ENCODE measurements around the gene OTOA.
"Not testable (repeated sequence)": the region's sequence is repeated elsewhere in the genome, so short reads cannot be mapped to it uniquely, and the experiment has no call there.

The OTOA gene

DNA sequence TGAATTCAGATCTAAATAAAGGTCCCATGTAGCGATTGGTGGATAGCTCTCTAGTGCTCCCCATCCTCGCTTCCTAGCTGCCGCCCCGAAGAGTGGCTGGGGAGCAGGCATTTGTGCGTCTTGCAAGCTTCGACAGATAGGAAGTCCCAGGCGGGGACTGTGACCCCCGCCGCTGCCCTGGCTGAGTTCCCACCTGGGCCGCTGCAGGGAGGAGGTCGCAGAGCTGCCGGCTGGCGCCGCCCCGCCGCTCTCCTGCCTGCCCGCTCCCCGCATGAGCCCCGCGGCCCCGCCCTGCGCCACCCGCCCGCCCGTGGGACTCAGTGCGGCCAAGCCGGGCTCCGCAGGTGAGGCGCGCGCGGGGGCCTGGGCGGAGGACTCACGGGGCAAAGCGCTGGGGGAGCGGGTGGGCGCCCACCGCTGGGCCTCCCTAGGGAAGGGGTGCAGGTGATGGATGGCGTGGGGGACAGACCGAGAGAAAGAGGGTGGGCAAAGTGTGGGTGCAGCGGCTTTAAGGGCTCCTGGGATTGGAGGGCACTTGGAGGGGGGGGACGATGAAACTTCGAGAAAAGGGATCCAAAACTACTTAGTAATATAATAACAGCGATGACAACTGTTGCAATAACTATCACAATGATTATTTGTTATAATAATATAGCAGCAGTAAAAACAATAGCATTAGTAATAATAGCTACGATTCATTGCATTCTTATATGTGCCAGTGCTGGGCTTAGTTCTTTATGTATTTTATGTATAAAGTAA is at the start of gene OTOA:
Gene OTOA, plus strand, starts transcription at position 80 of the 759 bp plus-strand sequence. CDS start 14,547 bp downstream, outside the sequence.
- DNase-seq, result peak; percentile 30

DNA sequence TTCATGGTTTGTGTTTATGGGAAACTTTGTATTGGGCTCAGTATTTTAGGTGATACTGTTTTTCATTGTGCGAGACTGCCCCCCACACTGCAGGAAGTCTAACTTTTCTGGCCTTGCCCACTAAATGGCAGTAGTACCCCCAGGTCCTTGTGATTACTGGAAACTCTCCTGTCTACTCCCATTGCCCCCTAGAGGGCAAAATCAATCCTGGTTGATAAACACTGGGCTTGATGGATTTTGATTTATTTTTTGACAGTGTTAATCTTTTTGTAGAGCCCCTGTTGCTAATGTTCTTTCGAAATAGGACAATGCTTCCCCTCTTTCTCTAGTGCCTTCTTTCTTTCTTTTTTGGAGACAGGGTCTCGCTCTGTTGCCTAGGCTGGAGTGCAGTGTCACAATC is 48.9 kb upstream of the OTOA start:
- no peak for DNase-seq

DNA sequence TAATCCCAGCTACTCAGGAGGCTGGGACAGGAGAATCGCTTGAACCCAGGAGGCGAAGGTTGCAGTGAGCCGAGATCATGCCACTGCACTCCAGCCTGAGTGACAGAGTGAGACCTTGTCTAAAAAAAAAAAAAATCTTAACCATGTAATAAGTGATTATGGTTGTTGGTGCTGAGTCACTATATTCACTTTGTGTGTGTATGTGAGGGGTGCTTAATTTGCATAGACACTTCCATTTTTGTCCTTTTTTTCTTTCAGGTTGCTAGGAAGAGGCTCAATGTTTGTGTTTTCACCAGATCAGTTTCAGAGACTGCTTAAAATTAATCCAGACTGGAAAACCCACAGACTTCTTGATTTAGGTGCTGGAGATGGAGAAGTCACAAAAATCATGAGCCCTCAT is 46.2 kb upstream of the OTOA start:
- no peak for DNase-seq

DNA sequence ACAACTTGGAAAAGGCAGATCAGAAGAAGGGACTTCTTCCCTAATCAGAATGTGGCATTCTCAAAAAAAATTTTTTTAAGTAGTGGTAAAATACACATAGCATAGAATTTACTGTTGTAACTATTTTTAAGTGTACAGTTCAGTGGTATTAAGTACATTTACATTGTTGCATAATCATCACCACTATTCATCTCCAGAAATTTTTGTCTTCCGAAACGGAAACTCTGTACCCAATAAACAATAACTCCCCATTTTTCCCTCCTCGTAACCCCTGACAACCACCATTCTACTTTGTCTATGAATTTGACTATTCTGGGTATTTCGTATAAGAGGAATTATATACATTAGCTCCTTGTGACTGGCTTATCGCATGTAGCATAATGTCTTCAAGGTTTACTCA is 45.5 kb upstream of the OTOA start:
- DNase-seq, result no peak

DNA sequence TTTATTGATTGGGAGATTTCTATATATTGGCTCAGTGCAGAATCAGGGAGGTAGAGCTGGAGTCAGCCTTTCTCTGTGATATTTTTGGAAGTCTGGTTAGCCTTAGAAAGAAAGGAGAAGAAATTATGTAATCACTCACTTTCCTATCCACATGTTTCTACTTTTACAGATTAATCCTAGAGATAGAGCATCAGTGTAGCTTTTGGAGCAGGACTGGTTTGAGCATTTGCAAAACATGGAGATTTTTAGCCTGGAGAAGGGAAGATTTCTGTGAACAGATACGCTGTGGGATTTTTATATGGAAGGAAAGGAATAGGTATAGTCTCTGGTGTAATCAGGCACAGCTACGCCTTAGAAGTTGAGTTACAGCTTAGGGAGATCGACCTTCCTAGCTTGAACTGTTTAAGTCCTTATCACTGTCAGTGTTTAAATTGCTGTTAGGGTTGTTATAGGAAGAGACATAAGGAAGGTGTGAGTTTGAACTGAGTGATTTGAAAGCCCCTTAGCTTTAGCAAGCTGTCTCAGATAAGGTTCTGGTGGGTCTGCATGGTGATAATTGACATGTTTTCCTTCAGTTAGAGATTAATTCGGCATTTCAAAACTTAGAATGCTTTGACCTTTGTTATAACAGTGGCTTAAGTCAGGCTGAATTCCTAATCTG is 43.9 kb upstream of the OTOA start:
- DNase-seq, result no peak

DNA sequence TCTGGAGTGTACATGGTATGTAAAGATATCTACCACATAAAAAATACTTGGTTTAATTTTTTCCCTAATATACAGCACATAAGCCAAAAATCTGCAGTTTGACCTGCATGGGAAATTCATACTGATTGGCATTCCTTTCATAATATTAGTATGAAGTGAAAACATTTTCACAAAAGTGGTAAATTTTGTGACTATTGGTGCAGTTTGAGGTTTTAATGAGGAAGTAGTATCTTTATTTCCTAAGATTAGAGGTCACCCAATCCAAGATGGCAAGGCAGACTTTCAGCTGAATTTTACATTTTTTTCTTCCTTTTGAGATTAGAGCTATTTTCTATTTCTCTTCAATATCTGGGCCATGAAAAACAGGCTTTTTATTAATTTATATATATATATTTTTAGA is 43.2 kb upstream of the OTOA start:
- no peak for DNase-seq

DNA sequence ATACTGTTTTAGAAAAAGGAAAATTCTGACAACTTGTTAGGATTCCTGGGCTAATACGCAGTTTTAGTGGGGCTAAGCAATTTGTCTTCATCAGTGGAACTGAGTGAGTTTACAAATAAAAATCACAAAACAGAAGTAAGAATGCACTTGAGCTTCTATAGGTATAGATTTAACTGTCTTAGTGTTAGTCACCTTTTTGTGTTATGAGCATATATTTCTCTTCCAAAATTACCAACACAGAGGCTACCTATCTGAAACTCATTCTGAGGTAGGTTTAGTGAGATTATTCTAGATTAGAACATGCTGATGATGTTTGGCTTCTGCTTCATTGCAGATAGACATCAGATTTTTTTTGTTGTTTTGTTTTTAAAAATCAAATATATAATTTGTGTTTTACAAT is 41.2 kb upstream of the OTOA start:
- DNase-seq, result no peak

DNA sequence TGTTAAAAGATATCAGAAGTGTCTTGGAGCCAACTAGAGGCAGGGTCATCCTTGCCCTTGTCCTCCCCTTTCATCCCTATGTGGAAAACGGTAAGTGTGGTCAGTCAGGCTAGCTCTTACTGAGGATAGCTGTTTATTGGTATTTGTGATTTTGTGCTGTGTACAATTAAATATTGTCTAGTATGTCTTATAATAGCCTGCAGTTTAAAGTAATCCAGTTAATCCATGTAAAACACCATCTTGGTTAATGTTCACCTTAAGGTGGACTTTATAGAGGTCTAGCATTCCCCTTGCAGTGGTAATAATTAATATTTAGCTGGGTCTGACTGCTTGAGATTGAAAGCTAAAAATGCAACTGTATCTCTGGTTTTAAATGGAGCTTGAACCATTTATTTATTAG is 38.7 kb upstream of the OTOA start:
- no peak for DNase-seq

DNA sequence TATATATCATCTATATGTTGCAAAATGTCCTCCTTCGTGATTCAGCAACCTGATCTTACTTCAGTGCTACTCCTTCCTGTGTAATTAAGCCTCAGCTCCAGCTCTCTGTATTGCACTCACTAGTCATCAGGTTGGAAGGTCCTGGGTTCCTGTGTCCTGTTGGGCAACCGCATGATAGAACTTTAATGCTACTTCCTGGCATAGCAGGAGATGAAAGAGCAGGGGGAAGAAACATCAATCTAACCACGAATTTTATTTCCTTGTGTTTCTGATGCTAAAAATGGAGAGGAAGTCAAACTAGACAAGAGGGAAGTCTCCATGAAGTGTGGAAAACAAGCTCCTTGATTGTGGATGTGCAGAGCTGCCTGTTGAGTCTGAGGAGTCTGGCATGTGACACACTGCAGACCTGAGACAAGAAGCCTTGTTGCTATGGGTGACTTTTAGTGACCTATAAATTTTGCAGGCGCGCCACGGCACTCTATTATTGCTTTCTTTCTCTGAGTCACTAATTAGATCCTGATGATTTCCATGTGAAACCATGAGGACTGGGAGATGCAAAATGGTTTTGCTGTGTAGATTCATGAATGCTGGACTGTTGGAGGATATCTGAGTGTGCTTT is 37.0 kb upstream of the OTOA start:
- no peak for DNase-seq

DNA sequence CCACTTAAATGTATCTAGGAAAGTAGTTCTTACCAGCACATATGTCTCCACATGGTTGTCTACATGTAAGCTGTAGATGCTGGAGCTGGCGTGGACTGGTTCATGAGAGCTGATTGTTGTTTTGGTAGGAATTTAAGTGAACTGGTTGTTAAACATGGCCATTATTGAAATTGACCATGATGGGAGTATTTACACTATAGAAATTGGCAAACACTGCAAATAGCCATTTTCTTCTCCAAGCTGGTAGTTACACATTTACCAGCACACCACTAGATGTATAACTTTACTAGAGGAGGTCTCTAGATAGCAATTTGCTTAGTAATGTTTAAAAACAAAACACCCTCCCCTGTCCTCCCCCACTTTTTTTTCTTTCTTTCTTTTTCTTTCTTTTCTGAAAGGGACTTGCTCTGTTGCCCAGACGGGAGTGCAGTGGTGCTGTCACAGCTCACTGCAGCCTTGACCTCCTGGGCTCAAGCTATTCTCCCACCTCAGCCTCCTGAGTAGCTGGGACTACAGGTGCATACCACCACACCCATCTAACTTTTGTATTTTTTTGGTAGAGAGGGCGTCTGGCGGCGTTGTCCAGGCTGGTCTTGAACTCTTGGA is 35.5 kb upstream of the OTOA start:
- no peak for DNase-seq

DNA sequence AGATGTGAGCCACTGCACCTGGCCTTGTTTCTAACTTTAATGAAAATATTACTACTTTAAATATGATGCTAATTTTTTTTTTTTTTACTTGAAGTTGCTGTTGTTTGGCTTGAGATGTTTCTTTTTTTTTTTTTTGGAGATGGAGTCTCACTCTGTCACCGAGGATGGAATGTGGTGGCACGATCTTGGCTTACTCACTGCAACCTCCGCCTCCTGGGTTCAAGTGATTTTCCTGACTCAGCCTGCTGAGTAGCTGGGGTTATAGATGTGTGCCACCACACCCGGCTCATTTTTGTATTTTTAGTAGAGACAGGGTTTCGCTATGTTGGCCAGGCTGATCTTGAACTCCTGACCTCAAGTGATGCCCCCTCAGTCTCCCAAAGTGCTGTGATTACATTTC is 35.0 kb upstream of the OTOA start:
- DNase-seq, result no peak

DNA sequence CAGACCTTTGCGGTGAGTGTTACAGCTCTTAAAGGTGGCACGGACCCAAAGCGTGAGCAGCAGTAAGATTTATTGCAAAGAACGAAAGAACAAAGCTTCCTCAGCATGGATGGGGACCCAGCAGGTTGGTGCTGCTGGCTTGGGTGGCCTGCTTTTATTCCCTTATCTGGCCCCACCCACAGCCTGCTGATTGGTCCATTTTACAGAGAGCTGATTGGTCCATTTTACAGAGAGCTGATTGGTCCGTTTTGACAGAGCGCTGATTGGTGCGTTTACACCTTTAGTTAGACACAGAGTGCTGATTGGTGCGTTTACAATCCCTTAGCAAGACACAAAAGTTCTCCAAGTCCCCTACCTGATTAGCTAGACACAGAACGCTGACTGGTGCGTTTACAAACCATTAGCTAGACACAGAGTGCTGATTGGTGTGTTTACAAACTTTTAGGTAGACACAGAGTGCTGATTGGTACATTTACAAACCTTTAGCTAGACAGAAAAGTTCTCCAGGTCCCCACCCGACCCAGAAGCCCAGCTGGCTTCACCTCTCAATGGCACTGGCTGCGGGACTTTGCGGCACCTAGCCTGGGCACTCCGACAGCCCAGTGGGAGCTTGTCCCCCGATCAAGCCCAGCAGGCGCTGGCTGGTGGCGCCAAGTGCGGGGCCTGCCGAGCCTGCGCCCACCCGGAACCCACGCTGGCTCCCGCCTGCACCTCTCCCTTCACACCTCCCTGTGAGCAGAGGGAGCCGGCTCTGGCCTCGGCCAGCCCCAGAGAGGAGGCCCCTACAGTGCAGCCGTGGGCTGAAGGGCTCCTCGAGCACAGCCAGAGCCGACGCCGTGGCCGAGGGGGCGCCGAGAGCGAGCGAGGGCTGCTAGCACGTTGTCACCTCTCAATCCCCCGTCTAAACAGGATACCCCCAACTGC is 33.9 kb upstream of the OTOA start:
- not testable (repeated sequence) for DNase-seq

DNA sequence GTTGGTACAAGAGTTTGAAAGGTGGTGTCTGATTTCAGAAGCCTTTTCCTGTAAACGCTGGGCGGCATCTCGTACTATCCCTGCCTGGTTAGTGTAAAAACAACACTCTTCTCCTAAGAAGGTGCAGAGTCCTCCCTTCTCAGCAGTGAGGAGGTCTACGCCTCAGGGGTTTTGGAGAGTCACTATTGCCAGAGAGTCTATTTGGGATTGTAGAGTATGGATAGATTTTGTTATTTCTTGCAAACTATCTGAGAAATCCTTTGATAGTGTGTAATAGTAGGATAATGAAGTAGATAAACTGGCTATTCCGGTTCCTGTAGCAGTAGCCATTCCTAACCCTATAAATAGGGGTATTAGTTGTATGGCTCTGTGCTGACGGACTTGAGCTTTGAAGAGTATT is 32.9 kb upstream of the OTOA start:
- not testable (repeated sequence) for DNase-seq

DNA sequence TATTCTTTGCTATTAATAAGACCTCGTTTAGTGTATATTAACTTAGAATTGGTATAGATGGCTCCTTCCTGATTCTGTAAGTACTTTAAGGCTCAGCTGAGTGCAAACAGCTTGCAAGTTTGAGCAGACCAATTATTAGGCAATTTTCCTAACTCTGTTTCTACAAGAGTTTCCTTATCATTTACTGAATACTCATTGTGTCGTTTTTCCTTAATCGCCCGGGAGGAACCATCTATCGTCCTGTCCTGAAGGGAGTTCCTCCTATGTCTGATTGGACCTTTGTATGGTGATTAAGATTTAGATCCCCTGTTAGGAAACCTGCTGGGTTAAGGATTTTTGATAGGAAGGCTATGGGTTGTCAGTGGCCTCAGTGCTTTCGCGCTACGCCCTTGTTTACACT is 32.4 kb upstream of the OTOA start:
- not testable (repeated sequence) for DNase-seq

DNA sequence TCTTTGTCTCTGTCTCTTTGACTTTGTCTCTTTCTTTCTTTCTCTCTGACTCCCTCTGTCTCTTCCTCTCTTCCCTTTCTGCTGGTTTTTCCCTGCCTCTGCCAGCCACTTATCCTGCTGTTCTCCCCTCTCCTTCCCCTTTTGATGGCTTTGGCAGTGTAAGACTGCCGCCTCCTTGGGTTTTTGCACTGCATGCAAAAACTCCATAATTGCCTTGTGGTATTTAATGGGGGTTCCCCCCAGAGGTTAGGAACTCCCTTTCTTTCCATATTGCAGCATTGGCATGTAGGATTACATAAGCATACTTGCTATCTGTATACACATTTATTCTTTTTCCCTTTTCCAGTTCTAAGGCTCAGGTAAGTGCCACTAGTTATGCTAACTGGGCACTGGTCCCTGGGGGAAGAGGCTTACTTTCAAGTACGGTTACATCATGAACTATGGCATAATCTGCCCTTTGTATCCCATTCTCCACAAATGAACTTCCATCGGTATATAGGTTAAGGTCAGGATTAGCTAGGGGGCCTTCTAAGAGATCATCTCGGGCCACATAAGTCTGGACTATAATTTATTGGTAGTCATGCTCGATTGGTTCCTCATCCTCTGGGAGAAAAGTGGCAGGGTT is 31.7 kb upstream of the OTOA start:
- DNase-seq, result not testable (repeated sequence)

DNA sequence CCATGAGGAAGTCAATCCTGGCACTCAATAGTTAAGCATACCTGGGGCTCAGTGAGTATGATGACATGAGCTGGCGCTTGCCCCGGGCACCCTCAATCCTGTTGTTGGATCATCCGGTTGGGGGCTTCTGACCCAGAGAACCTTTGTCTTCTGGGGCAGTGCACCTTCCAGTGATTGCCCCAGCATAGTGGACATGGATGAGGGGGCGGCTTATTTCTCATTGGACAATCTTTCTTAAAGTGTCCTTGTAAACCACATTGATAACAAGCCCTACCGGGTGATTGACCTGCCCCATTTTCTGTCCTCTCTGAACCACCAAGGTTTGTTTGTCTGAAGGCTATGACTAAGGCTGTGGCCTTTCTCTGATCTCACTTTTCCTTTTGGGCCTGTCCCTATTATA is 29.6 kb upstream of the OTOA start:
- DNase-seq, result no peak

DNA sequence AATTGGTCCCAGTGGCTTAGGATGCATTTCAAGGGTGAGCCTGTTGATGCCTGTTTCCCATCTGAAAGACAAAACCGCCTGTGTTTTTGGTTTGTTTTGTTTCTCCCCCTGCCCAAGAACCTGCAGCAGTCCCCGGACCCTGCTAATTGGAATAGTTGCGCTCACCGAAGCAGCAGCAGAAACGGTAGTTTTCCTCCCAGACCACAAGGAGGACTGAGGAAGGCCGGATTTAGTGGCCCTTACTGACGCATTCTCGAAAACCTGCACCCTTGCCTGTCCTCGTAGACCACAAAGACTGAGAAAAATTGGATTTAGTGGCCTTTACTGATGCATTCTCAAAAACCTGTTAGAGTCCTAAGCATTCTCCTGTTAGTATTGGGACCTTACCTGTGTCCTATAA is 28.1 kb upstream of the OTOA start:
- DNase-seq, result not testable (repeated sequence)

DNA sequence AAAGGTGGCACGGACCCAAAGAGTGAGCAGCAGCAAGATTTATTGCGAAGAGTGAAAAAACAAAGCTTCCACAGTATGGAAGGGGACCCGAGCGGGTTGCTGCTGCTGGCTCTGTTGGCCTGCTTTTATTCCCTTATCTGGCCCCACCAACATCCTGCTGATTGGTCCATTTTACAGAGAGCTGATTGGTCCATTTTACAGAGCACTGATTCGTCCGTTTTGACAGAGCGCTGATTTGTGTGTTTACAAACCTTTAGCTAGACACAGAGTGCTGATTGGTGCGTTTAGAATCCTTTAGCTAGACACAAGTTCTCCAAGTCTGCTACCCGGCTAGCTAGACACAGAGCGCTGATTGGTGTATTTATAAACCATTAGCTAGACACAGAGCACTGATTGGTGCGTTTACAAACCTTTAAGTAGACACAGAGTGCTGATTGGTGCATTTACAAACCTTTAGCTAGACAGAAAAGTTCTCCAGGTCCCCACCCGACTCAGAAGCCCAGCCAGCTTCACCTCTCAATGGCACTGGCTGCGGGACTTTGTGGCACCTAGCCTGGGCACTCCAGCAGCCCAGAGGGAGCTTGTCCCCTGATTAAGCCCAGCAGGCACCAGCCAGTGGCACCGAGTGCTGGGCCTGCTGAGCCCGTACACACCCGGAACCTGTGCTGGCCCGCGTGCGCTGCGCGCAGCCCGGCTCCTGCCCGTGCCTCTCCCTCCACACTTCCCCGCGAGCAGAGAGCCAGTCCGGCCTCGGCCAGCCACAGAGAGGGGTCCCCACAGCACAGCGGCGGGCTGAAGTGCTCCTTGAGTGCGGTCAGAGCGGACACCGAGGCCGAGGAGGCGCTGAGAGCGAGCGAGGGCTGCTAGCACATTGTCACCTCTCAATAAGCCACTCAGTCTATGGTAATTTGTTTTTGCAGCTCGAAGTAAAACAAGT is 26.5 kb upstream of the OTOA start:
- DNase-seq, result no peak

DNA sequence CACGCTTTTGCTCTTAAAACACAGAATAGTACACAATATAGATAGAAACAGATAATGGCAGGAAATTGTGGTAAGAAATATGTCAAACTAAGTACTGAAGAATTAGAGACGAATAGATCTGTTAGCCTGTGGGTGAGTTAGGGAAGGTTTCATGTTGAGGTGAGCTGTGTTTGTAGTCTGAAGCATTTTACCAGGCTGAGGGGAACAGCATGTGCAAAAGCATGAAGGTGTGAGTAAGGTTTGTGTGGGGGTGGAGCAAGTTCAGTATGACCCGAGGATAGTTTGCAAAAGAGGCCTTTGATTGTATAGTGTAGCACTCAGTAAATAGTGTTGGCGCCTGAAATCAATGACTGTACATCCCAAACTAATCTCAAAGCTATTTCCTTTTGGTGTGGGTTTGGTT is 25.2 kb upstream of the OTOA start:
- no peak for DNase-seq

DNA sequence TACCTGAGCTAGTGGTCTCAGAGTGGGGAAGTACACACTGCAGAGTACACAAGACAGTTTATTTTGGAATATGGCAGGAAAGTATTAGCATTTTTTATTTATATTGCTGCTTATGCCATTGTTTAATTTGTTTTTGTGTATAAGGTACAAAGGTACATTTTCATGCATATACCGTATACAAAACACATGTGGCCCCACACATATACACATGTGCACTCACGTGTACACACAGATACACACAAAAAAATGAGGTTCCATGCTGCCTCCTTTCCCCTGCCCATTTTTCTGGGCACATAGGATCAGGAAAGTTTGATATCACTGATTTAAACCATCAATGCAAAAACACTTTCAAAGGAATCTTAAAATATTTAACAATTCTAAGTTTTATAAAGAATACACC is 24.3 kb upstream of the OTOA start:
- DNase-seq, result no peak

DNA sequence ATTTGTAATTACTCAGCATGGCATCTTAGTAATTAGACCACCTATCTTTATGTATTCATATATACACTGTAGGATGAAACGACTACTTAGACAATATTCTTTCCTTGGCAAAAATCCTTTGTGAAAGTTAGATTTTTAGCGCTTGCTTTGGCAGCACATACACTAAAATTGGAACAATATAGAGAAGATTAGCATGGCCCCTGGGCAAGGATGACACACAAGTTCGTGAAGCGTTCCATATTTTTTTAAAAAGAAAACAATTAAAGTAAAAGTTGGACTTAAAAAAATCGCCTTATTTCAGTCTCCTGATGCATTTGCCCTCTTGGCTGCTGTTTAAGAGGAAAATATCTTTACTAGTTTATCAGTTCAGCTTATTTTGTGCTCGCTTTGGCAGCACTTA is 21.9 kb upstream of the OTOA start:
- DNase-seq, result no peak

Data from activated CD8-positive, alpha-beta memory T cell treated with anti-CD3 and anti-CD28 coated beads, Interleukin-2, amount 50 U/mL, for 4 hours (primary cell).